Uterus (tissue), 2 donors: Measurements from ENCODE around the gene OXTR.

ENCODE experiments used
- CTCF ChIP-seq, 4 experiments: fragments of 200-600 bp in 2 of 4; fragments of 450-650 bp in 2 of 4; sonication (generic) in 2 of 4; IDR thresholded peaks; one replicate each; pipeline ENCODE4 v1.5.1; 2016 to 2019; ENCODE audit warnings: antibody characterized with exemption in 4 of 4, mild to moderate bottlenecking in 2 of 4, moderate library complexity in 1 of 4
- POLR2A ChIP-seq, 2 donors: fragments of 450-650 bp; IDR thresholded peaks; one replicate each; pipeline ENCODE4 v1.6.1; 2016; ENCODE audit warnings: antibody characterized with exemption in 2 of 2, mild to moderate bottlenecking in 1 of 2, moderate library complexity in 1 of 2

DNA sequence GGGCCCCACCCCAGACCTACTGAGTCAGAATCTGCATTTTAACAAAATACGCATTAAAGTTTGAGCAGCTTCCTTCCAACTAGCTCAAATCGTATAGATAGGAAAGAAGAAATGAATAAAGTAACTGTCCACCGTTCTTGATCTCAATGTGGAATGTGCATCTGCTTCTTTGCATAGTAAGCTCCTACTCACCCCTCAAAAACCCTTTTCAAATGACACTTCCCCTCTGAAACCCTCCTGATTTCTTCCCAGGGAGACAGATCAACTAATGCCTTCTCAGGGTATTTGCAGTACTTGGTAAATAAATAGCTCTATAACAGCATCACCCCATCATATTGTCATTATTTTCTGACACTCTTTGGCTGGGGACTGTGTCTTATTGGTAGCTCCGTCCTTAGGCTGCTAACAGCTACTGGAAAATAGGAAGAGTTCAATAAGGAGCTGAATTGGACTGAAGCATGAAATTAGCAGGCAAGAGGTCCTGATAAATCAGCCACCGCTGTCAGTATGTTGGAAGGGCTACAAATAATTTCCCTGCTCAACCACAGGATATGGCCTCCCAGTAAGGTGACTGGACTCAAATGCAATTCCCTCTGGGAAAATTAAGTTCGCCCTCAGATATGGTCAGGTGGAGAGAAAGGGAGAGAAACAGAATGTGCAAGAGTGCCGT lies 10.2 kb downstream of the OXTR start:
- TF ChIP-seq CTCF (IDR thresholded peaks at IDR 0.05) (no peak), POLR2A (IDR thresholded peaks at IDR 0.05) (no peak)
